Vagina (tissue), 2 donors: Measurements from ENCODE around the gene PCP4L1. TPM values are rescaled to one million over a fixed set of nuclear protein-coding genes. Genes with fewer than 3 reads are reported as not detected.

Experiments used
- DNase-seq, 2 donors: peaks; one replicate each; pipeline ENCODE4 v3.0.0-alpha.2; 2017; ENCODE audit errors: extremely low spot score in 2 of 2
- H3K27ac ChIP-seq: fragments of 200-600 bp; sonication (generic); one replicate; pipeline ENCODE4 v1.5.1; 2019
- H3K27me3 ChIP-seq: fragments of 200-600 bp; sonication (generic); one replicate; pipeline ENCODE4 v1.5.1; 2019
- H3K36me3 ChIP-seq, 2 donors: fragments of 200-600 bp; sonication (generic); one replicate each; pipeline ENCODE4 v1.5.1; 2017 to 2019
- H3K4me1 ChIP-seq: fragments of 200-600 bp; sonication (generic); one replicate; pipeline ENCODE4 v1.5.1; 2019
- H3K4me3 ChIP-seq, 2 donors: fragments of 200-600 bp; sonication (generic); 1 replicate in 1 of 2; 2 replicates in 1 of 2; pipeline ENCODE4 v1.5.1; 2016 to 2019
- H3K9me3 ChIP-seq: fragments of 200-600 bp; sonication (generic); one replicate; pipeline ENCODE4 v1.5.1; 2019
- CTCF ChIP-seq, 3 experiments: fragments of 450-650 bp in 2 of 3; fragments of 200-600 bp in 1 of 3; sonication (generic) in 1 of 3; IDR thresholded peaks; one replicate each; pipeline ENCODE4 v1.5.1; 2017 to 2019; ENCODE audit warnings: antibody characterized with exemption in 3 of 3, mild to moderate bottlenecking in 2 of 3, moderate library complexity in 2 of 3
- POLR2A ChIP-seq, 2 donors: fragments of 450-650 bp; IDR thresholded peaks; one replicate each; pipeline ENCODE4 v1.6.1; 2017; ENCODE audit warnings: antibody characterized with exemption in 2 of 2, mild to moderate bottlenecking in 2 of 2, moderate library complexity in 2 of 2
- POLR2AphosphoS5 ChIP-seq, 2 donors: sonication (generic); formaldehyde crosslinking; IDR thresholded peaks; one replicate each; pipeline ENCODE4 v1.9.0; 2017; ENCODE audit warnings: antibody characterized with exemption in 2 of 2, mild to moderate bottlenecking in 2 of 2, low read depth in 1 of 2; ENCODE audit not compliant: insufficient read depth in 1 of 2
- intact Hi-C: fragments of 100-400 bp; cut with DNase I; formaldehyde crosslinking; loops from one replicate; pipeline ENCODE4 v1.15.1; 2023
- total RNA-seq: library from RNA; depleted of rRNA; stranded (reverse); fragments of >200 nt; gene quantifications from one replicate; pipeline ENCODE4 v1.2.3, GENCODE V29; 2016

PCP4L1 gene
- total RNA-seq, 1 donor from 2014 or later: 3.7 TPM

- H3K27me3 ChIP-seq: no peaks in the 10 kb centered on the region
- intact Hi-C loops: loop anchor here (1.0 kb wide), 1 partner anchor 20 kb away; no protein-coding TSS in a partner anchor
- H3K27ac ChIP-seq: no peak overlapping the region
- peaks cover 4% of the 10 kb centered on the region for H3K9me3 ChIP-seq
- TF ChIP-seq CTCF (IDR thresholded peaks at IDR 0.05) (no peak), POLR2A (IDR thresholded peaks at IDR 0.05) (no peak), POLR2AphosphoS5 (IDR thresholded peaks at IDR 0.05; ENCODE audit: insufficient read depth in 1 of 2, low read depth in 1 of 2) (no peak)
- no peak overlapping the region for H3K4me3 ChIP-seq
- peaks cover 22% of the 10 kb centered on the region for H3K4me1 ChIP-seq
- no peak for DNase-seq
- no peaks in the 10 kb centered on the region for H3K36me3 ChIP-seq
Observed at GRCh38 chr1:161260376-161261260, 2.1 kb downstream of the PCP4L1 start.

- intact Hi-C loops: no loop called here
- Histone ChIP-seq H3K9me3 (peaks cover 4% of the 10 kb centered on the region), H3K4me3 (no peak overlapping the region), H3K27ac (no peak overlapping the region), H3K4me1 (peaks cover 22% of the 10 kb centered on the region), H3K36me3 (no peaks in the 10 kb centered on the region), H3K27me3 (no peaks in the 10 kb centered on the region)
- no peak for DNase-seq
- TF ChIP-seq POLR2AphosphoS5 (IDR thresholded peaks at IDR 0.05; ENCODE audit: insufficient read depth in 1 of 2, low read depth in 1 of 2): no peak
- no peak for TF ChIP-seq CTCF (IDR thresholded peaks at IDR 0.05)
- no peak for TF ChIP-seq POLR2A (IDR thresholded peaks at IDR 0.05)
Observed at GRCh38 chr1:161261261-161262235, 3.0 kb downstream of the PCP4L1 start.

- H3K27ac ChIP-seq: no peak overlapping the region
- H3K36me3 ChIP-seq: no peaks in the 10 kb centered on the region
- TF ChIP-seq POLR2AphosphoS5 (IDR thresholded peaks at IDR 0.05; ENCODE audit: insufficient read depth in 1 of 2, low read depth in 1 of 2) (no peak), POLR2A (IDR thresholded peaks at IDR 0.05) (no peak), CTCF (IDR thresholded peaks at IDR 0.05) (no peak)
- H3K4me1 ChIP-seq: peaks cover 9% of the 10 kb centered on the region
- H3K9me3 ChIP-seq: no peaks in the 10 kb centered on the region
- H3K27me3 ChIP-seq: no peaks in the 10 kb centered on the region
- H3K4me3 ChIP-seq: no peak overlapping the region
- intact Hi-C loops: no loop called here
- no peak for DNase-seq
Observed at GRCh38 chr1:161265305-161265704, 6.8 kb downstream of the PCP4L1 start.

GRCh38 chr1:161266202-161266601 lies 7.7 kb downstream of the PCP4L1 start:
- no peaks in the 10 kb centered on the region for H3K9me3 ChIP-seq
- H3K36me3 ChIP-seq: no peaks in the 10 kb centered on the region
- no peak for TF ChIP-seq POLR2A (IDR thresholded peaks at IDR 0.05)
- TF ChIP-seq CTCF (IDR thresholded peaks at IDR 0.05): no peak
- TF ChIP-seq POLR2AphosphoS5 (IDR thresholded peaks at IDR 0.05; ENCODE audit: insufficient read depth in 1 of 2, low read depth in 1 of 2): no peak
- peaks cover 2% of the 10 kb centered on the region for H3K4me1 ChIP-seq
- no peak for DNase-seq
- no peaks in the 10 kb centered on the region for H3K27me3 ChIP-seq
- intact Hi-C loops: no loop called here
- H3K27ac ChIP-seq: no peak overlapping the region
- H3K4me3 ChIP-seq: no peak overlapping the region
